Activated T-helper 1 cell treated with anti-CD3 and anti-CD28 coated beads, Interleukin-12 subunit alpha, Interleukin-12 subunit beta, Interleukin-2, Interleukin-4 antibody, amounts not matched to agents 30 ng/mL and 10 ng/mL and 1 ng/mL, durations not matched to agents 14 hours and 24 hours and 36 hours (primary cell): ENCODE results near the gene REXO1. TPM values are rescaled to one million over a fixed set of nuclear protein-coding genes. Genes with fewer than 3 reads are reported as not detected.

Source experiments
- DNase-seq: peaks from one replicate; pipeline ENCODE4 v3.0.0; 2021; ENCODE audit warnings: low spot score
- H3K27ac Mint-ChIP-seq: one replicate; pipeline ENCODE4 v1.8.0; 2021; ENCODE audit warnings: mild to moderate bottlenecking, mixed read lengths
- H3K27me3 Mint-ChIP-seq: one replicate; pipeline ENCODE4 v1.8.0; 2022; ENCODE audit warnings: mild to moderate bottlenecking, moderate library complexity, mixed read lengths; ENCODE audit not compliant: insufficient read depth
- H3K36me3 Mint-ChIP-seq: one replicate; pipeline ENCODE4 v1.8.0; 2021; ENCODE audit warnings: low read depth, mixed read lengths
- H3K4me1 Mint-ChIP-seq: one replicate; pipeline ENCODE4 v1.8.0; 2021; ENCODE audit warnings: low read depth, mixed read lengths
- H3K4me3 Mint-ChIP-seq: one replicate; pipeline ENCODE4 v1.8.0; 2021; ENCODE audit warnings: mild to moderate bottlenecking, moderate library complexity, mixed read lengths
- H3K9me3 Mint-ChIP-seq: one replicate; pipeline ENCODE4 v1.8.0; 2021; ENCODE audit warnings: mixed read lengths
- intact Hi-C: fragments of 100-400 bp; cut with micrococcal nuclease; formaldehyde crosslinking; loops from one replicate; pipeline ENCODE4 v1.15.1; 2024
- total RNA-seq: library from RNA; stranded (reverse); gene quantifications from 2 replicates; pipeline ENCODE4 v1.2.3, GENCODE V29; 2022

The REXO1 gene
- total RNA-seq, 1 donor from 2014 or later, result 64.5 TPM

DNA sequence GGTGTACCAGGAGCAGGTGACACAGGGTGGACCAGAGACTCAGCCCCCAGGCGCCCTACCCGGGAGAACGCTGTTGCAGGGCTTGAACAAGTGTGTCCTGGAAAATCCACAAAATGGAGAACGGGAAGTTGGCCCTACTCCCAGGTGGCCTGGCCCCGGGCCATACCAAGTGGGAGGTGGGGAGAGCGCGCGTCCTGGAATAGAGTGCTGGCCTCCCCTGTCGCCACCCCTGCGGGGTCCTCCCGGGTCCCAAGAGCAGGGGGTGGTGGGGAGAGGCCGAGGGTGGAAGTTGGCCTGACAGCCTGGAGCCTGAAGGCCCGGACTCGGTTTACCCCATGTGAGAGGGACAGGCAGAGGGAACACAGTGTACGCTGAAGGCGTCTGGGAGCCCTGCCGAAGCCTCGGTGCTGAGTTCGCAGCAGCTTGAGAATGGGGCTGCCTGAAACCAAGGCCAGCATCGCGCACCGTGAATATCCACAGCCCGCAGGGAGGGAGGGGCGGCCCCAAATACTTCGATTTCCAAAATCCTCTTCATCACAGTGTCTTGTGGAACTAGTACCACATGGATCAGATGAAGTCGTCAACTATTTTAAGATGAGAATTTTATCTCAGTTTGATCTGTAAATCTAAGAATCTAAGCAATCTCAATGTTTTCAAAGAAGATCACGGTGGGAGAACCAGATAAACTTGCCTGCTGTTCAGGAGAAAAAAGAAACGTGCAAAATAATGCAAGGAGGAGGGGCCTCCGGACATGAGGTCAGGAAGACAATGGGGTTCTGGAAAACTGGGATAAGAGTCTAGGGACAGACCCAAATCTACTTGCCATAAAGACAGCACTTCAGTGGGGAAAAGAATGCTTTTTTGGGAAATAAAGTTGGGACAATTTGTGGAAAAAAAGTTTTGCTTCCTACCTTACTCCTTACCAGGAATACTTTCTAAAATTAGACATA, 25.5 kb upstream of the REXO1 start:
- peaks cover 20% of the 10 kb centered on the region for H3K4me1 Mint-ChIP-seq
- H3K36me3 Mint-ChIP-seq, result peaks cover 14% of the 10 kb centered on the region
- H3K4me3 Mint-ChIP-seq, result peak overlapping the region; percentile 98
- intact Hi-C loops, result no loop called here
- DNase-seq, result no peak
- no peaks in the 10 kb centered on the region for H3K9me3 Mint-ChIP-seq
- H3K27me3 Mint-ChIP-seq, result peaks cover 2% of the 10 kb centered on the region
- peak overlapping the region; percentile 19 for H3K27ac Mint-ChIP-seq

DNA sequence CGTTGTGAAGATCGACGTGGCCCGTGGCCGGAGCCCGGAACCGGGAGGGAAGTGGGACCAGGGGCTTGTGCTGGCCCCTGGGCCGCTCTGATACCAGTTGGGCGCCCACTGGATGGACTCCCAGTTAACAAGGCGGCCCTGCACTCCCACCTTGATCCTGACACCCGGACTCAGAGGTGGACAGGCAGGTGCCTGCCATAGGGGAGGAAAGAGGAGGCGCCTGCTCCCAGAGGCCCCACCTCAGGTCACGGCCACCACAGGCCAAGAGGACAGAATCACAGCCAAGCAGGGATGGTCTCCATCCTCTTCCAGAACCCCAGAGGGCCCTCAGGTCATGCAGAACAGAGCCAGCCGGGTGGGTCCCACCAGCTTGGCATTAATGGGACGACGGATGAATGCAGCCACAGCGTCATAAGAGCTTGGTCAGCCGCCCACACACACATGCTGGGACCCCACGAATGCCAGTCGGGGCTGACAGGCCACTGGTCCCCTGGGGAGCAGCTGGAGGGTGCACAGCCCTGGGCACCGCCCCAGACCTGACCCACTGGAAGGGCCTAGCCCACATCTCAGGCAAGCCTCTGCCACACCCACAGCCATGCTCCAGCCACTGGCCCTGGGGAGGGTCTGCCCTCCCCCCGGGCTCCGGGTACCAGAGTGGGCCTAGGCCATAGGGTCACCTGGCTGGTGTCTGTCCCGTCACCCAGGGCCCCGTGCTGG, 24.7 kb upstream of the REXO1 start:
- Mint-ChIP-seq H3K27ac (no peak overlapping the region), H3K27me3 (peaks cover 2% of the 10 kb centered on the region), H3K9me3 (no peaks in the 10 kb centered on the region), H3K4me1 (peaks cover 20% of the 10 kb centered on the region), H3K36me3 (peaks cover 14% of the 10 kb centered on the region), H3K4me3 (no peak overlapping the region)
- intact Hi-C loops, result no loop called here
- DNase-seq, result no peak

DNA sequence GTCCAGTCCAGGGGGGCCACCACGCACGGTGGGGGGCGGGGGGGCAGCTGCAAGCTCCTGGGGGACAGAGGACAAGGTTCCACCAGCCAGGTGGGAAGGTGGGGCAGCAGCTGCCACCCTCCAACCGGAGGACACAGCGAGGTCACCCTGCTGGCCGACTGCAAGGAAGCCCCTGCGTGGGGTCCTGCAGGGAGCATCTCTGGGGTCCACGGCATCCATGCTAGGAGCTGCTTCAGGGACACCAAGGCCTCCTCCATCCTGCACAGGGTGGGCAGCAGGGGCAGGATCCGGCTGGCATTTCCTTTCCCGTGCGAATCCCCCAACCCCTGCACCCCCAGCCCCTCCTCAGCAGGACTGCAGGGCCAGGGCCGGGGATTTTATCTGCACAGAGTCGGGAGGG, 23.3 kb upstream of the REXO1 start:
- Mint-ChIP-seq H3K27ac (no peak overlapping the region), H3K9me3 (no peaks in the 10 kb centered on the region), H3K27me3 (peaks cover 2% of the 10 kb centered on the region), H3K4me1 (peaks cover 20% of the 10 kb centered on the region), H3K4me3 (no peak overlapping the region), H3K36me3 (peaks cover 14% of the 10 kb centered on the region)
- DNase-seq, result no peak
- intact Hi-C loops, result no loop called here

DNA sequence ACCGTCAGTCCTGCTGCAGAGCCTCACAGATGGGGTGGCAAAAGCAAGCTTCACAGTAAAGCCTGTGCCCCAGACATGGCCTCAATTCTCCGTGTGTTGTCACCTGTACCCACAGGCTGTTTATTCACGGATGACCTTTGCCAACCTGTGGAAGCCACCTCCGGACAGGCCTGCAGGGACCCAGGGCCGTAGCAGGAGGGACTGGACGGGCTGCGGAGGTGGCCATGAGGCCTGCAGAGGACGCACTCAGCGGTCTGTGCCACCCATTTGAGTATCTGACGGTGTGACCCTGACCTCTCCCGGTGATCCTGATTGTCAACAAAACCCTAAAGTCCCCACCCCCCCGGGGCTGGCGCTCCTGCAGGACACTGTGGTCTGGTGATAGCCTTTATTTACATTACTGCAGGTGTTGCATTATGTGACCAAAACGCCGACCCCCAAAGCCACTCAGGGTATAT, 22.9 kb upstream of the REXO1 start:
- no peak overlapping the region for H3K27ac Mint-ChIP-seq
- H3K4me3 Mint-ChIP-seq, result no peak overlapping the region
- intact Hi-C loops, result no loop called here
- DNase-seq, result no peak
- no peaks in the 10 kb centered on the region for H3K9me3 Mint-ChIP-seq
- H3K27me3 Mint-ChIP-seq, result peaks cover 2% of the 10 kb centered on the region
- H3K36me3 Mint-ChIP-seq, result peaks cover 14% of the 10 kb centered on the region
- H3K4me1 Mint-ChIP-seq, result peaks cover 15% of the 10 kb centered on the region

DNA sequence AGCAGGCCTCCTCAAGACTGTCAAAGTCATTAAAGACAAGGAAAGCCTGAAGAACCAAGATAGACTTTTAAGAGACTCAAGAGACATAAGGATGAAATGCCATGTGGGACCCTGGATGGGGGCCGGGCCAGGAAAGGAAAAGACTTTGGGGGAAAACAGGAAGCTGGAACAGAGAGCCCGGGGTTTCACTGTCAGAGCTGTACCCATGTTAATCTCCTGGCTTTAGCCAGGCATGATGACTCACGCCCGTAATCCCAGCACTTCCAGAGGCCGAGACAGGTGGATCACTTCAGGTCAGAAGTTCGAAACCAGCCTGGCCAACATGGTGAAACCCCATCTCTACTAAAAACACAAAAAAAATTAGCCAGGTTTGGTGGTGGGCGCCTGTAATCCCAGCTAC, 20.7 kb upstream of the REXO1 start:
- Mint-ChIP-seq H3K27me3 (no peaks in the 10 kb centered on the region), H3K36me3 (peaks cover 3% of the 10 kb centered on the region), H3K9me3 (no peaks in the 10 kb centered on the region), H3K27ac (no peak overlapping the region), H3K4me1 (peaks cover 2% of the 10 kb centered on the region), H3K4me3 (no peak overlapping the region)
- intact Hi-C loops, result no loop called here
- DNase-seq, result no peak

DNA sequence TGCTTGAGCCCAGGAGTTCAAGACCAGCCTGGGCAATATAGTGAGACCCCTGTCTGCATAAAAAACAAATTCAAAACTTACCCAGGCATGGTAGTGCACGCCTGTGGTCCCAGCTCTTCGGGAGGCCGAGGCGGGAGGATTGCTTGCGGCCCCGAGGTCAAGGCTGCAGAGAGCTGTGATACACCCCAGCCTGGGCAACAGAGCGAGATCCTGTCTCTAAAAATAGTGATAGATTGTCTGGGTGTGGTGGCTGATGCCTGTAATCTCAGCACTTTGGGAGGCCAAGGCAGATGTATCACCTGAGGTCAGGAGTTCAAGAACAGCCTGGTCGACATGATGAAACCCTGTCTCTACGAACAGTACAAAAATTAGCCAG, 19.1 kb upstream of the REXO1 start:
- peaks cover 2% of the 10 kb centered on the region for H3K27me3 Mint-ChIP-seq
- H3K4me3 Mint-ChIP-seq, result no peak overlapping the region
- peaks cover 1% of the 10 kb centered on the region for H3K36me3 Mint-ChIP-seq
- intact Hi-C loops, result no loop called here
- H3K4me1 Mint-ChIP-seq, result peaks cover 1% of the 10 kb centered on the region
- H3K9me3 Mint-ChIP-seq, result no peaks in the 10 kb centered on the region
- DNase-seq, result no peak
- H3K27ac Mint-ChIP-seq, result no peak overlapping the region

DNA sequence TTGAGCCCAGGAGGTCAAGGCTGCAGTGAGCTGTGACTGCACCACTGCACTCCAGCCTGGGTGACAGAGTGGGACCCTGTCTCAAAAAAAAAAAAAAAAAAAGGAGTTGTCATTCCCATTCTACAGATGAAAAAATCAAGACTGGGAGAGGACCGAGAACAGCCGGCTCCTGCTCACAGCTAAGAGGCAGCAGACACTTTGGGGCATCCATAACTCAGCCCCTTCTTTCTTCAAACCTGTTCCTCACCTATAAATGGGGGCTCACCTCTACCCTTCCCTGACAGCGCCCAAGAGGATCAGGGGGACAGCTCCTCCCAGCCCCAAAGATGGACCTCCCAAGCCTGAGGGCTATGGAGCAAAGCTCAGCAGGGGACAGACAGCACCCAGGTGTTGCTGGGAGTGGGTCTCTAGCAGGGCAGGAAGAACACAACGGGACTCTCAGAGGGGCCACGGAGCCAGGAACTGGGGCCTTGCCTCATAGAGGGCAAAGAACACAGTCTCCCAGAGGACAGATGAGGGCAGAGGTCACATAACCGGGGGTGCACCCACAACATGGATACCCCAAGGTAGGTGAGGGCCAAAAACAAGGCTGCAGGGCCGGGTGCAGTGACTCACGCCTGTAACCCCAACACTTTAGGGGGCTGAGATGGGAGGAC, 18.5 kb upstream of the REXO1 start:
- no peak for DNase-seq
- intact Hi-C loops, result no loop called here
- Mint-ChIP-seq H3K27me3 (peaks cover 2% of the 10 kb centered on the region), H3K4me1 (peaks cover 6% of the 10 kb centered on the region), H3K4me3 (no peak overlapping the region), H3K27ac (no peak overlapping the region), H3K9me3 (no peaks in the 10 kb centered on the region), H3K36me3 (peaks cover 1% of the 10 kb centered on the region)

DNA sequence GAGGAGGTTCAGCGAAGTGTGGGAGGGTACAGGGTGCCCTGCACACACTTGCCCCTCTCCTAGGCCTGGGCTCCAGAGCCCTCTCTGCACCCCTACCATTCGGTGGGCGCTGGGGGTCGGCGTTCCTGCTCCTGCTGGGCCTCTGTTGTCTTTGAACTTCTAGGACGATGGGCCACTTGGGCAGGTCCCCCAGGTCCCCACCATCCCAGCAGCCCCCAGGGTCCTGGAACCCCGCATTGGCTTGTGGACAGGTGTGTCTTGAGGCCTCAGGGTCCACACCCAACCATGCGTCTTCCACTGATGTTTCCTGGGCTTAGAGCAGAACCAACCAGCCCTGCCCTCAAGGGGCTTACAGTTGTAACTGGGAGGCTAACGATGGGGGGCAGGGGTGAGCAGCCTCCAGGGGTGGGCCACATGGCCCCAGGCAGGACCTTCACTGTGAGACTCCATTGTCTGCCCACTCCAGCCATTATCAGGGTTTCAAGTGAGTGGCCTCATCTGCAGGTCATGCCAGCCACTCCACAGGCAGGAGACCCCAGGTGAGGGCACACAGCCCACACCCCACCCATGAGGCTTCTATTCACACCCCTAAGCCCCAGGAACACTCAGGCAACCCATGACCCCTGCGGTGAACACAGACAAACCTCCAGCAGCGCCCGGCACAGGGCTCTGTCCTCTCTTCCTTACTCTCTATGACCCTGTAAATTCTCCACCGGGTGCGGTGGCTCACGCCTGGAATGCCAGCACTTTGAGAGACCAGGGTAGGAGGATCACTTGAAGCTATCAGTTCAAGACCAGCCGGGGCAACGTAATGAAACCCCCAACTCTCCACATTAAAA, 17.1 kb upstream of the REXO1 start:
- no peak for DNase-seq
- H3K36me3 Mint-ChIP-seq, result peaks cover 3% of the 10 kb centered on the region
- intact Hi-C loops, result no loop called here
- peaks cover 17% of the 10 kb centered on the region for H3K4me1 Mint-ChIP-seq
- H3K4me3 Mint-ChIP-seq, result peak overlapping the region; percentile 76
- peak overlapping the region; percentile 79 for H3K27ac Mint-ChIP-seq
- H3K27me3 Mint-ChIP-seq, result peaks cover 2% of the 10 kb centered on the region
- H3K9me3 Mint-ChIP-seq, result no peaks in the 10 kb centered on the region

DNA sequence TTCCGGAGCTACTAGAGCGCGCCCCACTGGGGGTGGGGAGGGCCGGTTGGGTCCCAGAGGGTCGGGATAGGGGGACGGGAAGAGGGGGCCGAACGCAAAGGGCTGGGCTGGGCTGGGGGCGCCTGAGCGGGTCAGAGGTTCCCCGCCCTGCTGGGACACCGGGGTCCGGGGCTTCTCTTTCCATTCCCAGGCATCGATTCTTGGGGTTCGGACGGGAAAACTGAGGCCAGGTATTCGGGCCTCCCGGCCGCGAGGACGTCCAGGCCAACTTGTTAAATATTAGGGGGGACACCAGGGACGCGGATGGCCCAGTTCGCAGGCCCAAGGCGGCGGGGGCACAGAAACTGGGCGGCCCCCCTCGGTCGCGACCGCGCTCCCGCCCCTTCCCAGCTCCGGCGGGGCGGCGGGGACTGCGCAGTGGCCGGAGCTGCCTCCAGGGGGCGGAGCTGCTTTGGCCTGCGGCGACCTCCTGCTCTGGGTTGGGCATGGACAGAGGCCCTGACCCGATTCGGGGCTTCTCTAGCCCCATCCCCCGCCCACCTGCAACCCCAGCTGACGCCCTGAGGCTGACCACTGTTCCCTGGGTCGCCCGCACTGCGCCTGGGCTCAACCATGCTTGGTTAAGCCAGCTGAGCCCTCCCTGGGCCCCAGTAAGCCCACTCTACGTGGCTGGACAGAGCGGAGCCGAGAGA, 16.3 kb upstream of the REXO1 start:
- Mint-ChIP-seq H3K27ac (peak overlapping the region; percentile 80), H3K9me3 (no peaks in the 10 kb centered on the region), H3K4me3 (peak overlapping the region; percentile 76), H3K27me3 (peaks cover 2% of the 10 kb centered on the region), H3K4me1 (peaks cover 17% of the 10 kb centered on the region), H3K36me3 (peaks cover 3% of the 10 kb centered on the region)
- intact Hi-C loops, result loop anchor here (1.0 to 5.0 kb wide), 7 partner anchors 12 to 457 kb away; partner anchors contain the start of genes ADAT3, AP3D1, DAZAP1 and PCSK4
- peak; percentile 56 for DNase-seq

DNA sequence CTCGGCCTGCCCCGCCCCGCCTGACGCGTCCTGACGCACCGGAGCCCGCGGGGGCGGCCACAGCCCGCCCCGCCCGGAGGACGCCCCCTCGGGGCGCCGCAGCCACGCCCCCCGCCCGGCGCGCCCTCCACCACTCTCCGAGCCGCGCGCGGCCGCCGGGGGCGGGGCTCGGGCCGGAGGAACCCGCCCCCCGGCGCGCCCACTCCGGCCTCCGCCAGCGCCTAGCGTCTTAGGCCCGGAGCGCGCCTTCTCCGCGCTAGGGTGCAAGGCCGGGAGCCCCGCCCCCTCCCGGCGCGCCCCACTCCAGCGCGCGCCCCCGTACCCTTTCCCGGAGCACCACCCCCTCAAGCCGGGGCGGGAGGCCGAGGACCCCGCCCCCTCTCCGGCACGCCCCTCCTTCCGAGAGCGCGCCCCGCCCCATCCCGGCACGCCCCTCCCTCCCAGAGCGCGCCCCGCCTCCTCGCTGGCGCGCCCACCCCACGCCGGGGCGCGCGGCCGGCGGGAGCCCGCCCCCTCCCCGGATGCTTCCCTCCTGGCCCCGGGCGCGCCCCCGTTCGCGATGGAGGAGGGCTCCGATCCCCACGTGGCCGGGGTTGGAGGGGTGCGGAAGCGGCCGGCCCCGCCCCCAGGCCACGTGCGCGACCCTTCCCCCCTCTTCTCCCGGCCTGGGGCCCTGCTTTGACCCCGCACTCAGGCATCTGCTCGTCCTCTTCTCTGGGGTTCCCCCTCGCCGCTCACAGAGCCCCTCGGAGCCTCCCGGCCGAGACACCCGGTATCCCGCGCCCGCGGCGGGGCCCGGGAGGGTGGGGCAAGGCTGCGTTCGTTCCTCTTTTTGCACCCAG, 15.6 kb upstream of the REXO1 start:
- peak; percentile 91 for DNase-seq
- Mint-ChIP-seq H3K36me3 (peaks cover 2% of the 10 kb centered on the region), H3K9me3 (no peaks in the 10 kb centered on the region), H3K27me3 (peaks cover 2% of the 10 kb centered on the region), H3K4me1 (peaks cover 22% of the 10 kb centered on the region), H3K4me3 (peak overlapping the region; percentile 76), H3K27ac (peak overlapping the region; percentile 80)
- intact Hi-C loops, result loop anchor here (1.0 to 5.0 kb wide), 9 partner anchors 9 to 615 kb away; partner anchors contain the start of genes ADAT3, AP3D1, DAZAP1 and PCSK4

DNA sequence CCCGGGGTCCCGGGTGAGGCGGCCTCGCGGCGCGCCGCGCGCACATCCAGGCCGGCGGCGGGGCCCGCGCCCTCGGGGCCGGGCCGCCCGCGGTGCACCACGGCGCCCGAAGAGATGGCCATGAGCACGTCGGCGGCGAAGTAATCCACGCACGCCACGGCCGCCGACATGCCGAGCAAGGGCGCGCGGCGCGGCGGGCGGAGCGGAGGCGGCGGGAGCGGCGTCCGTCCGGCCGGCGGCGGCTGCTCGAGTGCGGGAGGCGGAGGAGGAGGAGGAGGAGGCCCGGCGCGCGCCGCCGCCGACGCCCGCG, 15.0 kb upstream of the REXO1 start, which contains the start of gene KLF16:
TSS of gene KLF16 (minus strand) at position 252 of the 310 bp plus-strand sequence. CDS start at position 170, 82 bp downstream.
- DNase-seq, result no peak
- Mint-ChIP-seq H3K27me3 (peaks cover 2% of the 10 kb centered on the region), H3K27ac (peak within 1 kb of the TSS; percentile 95), H3K9me3 (no peaks in the 10 kb centered on the region), H3K4me1 (peaks cover 22% of the 10 kb centered on the region), H3K4me3 (peak within 1 kb of the TSS; percentile 95), H3K36me3 (peaks cover 2% of the 10 kb centered on the region)
- intact Hi-C loops, result loop anchor here (1.0 to 5.0 kb wide), 5 partner anchors 8 to 614 kb away; partner anchors contain the start of genes AP3D1, DAZAP1, PCSK4 and REEP6
